B cell (primary cell): ENCODE data around the gene AEN. TPM values are rescaled to one million over a fixed set of nuclear protein-coding genes. Genes with fewer than 3 reads are reported as not detected.
A peak's percentile ranks its signal among the peaks of the same experiment; 100 is the strongest.
"Not testable (repeated sequence)": the region's sequence is repeated elsewhere in the genome, so short reads cannot be mapped to it uniquely, and the experiment has no call there.

Experiments
- ATAC-seq: fragments of 200-7000 bp; cut with Tn5 transposase; one replicate; pipeline ENCODE4 v1.10.0; 2021; ENCODE audit warnings: low read depth, mild to moderate bottlenecking, moderate number of reproducible peaks, moderate library complexity
- CTCF ChIA-PET: fragments of 350-600 bp; sonication (Branson Sonifier 250); formaldehyde crosslinking; loops from one replicate; lab custom pipeline; 2021; ENCODE audit warnings: antibody characterized with exemption, inconsistent platforms; lab: Charles Lee
- POLR2A ChIA-PET: fragments of 350-600 bp; sonication (Branson Sonifier 250); formaldehyde crosslinking; loops from one replicate; lab custom pipeline; 2021; ENCODE audit warnings: antibody characterized with exemption; lab: Charles Lee
- DNase-seq: peaks from one replicate; pipeline ENCODE4 v3.0.0; 2013
- H2AFZ ChIP-seq: 2 replicates; pipeline ENCODE4 v1.6.1; 2012; ENCODE audit warnings: mild to moderate bottlenecking, low read depth, low read length; ENCODE audit not compliant: insufficient read depth, poor library complexity, severe bottlenecking
- H3K27ac ChIP-seq, 2 donors: 1 replicate in 1 of 2; 2 replicates in 1 of 2; pipeline ENCODE4 v1.5.1; 2012 to 2013; ENCODE audit warnings: low read length in 2 of 2, mild to moderate bottlenecking in 2 of 2, moderate library complexity in 1 of 2
- H3K27me3 ChIP-seq, 4 experiments: fragments of 200-600 bp in 1 of 4; sonication (generic) in 1 of 4; replicated peaks in 1 of 4; 1 replicate in 2 of 4; 2 replicates in 2 of 4; pipeline versions ENCODE4 v1.6.1 to v1.7.0; 2013 to 2016; ENCODE audit warnings: low read length in 3 of 4, mild to moderate bottlenecking in 2 of 4, mixed read lengths in 1 of 4, moderate library complexity in 1 of 4; ENCODE audit not compliant: insufficient read depth in 4 of 4, control insufficient read depth in 3 of 4; ENCODE audit errors: control extremely low read depth in 1 of 4
- H3K36me3 ChIP-seq, 2 experiments: replicated peaks in 1 of 2; 1 replicate in 1 of 2; 2 replicates in 1 of 2; pipeline versions ENCODE4 v1.6.1 to v1.7.1; 2013; ENCODE audit warnings: low read length in 1 of 2; ENCODE audit not compliant: insufficient read depth in 2 of 2, control insufficient read depth in 1 of 2; ENCODE audit errors: control extremely low read depth in 1 of 2, extremely low read depth in 1 of 2
- H3K4me1 ChIP-seq, 2 donors: fragments of 200-600 bp in 1 of 2; sonication (generic) in 1 of 2; 1 replicate in 1 of 2; 2 replicates in 1 of 2; pipeline versions ENCODE4 v1.5.1 to v1.6.1; 2013 to 2017; ENCODE audit warnings: low read length in 2 of 2; ENCODE audit not compliant: control insufficient read depth in 2 of 2, insufficient read depth in 2 of 2
- H3K4me2 ChIP-seq: replicated peaks from 2 replicates; pipeline ENCODE3; 2012; ENCODE audit warnings: mild to moderate bottlenecking, low read depth, low read length; ENCODE audit not compliant: poor library complexity, severe bottlenecking
- H3K4me3 ChIP-seq, 5 experiments: fragments of 200-600 bp in 1 of 5; sonication (generic) in 1 of 5; 1 replicate in 3 of 5; 2 replicates in 2 of 5; pipeline versions ENCODE4 v1.5.1 to v1.7.0; 2011 to 2016; ENCODE audit warnings: low read length in 4 of 5, mild to moderate bottlenecking in 4 of 5, low read depth in 2 of 5, control low read depth in 1 of 5, moderate library complexity in 1 of 5; ENCODE audit not compliant: insufficient read depth in 1 of 5; ENCODE audit errors: control extremely low read depth in 1 of 5, extremely low read depth in 1 of 5
- H3K79me2 ChIP-seq: fragments of 200-600 bp; sonication (generic); one replicate; pipeline ENCODE4 v1.6.0; 2016; ENCODE audit warnings: low read length; ENCODE audit not compliant: control insufficient read depth, insufficient read depth
- H3K9ac ChIP-seq: fragments of 200-600 bp; sonication (generic); 2 replicates; pipeline ENCODE4 v1.6.1; 2017; ENCODE audit warnings: mild to moderate bottlenecking, low read length, moderate library complexity
- H3K9me3 ChIP-seq, 3 donors: one replicate each; pipeline versions ENCODE4 v1.6.1 to v1.7.1; 2013; ENCODE audit warnings: low read length in 2 of 3; ENCODE audit not compliant: control insufficient read depth in 2 of 3, insufficient read depth in 1 of 3; ENCODE audit errors: control extremely low read depth in 1 of 3
- H4K20me1 ChIP-seq: 2 replicates; pipeline ENCODE4 v1.6.0; 2012; ENCODE audit warnings: mild to moderate bottlenecking, low read length; ENCODE audit not compliant: insufficient read depth, control insufficient read depth, poor library complexity, severe bottlenecking
- H3K27ac Mint-ChIP-seq: one replicate; pipeline ENCODE4 v1.8.0; 2021; ENCODE audit warnings: mixed read lengths
- H3K27me3 Mint-ChIP-seq: one replicate; pipeline ENCODE4 v1.8.0; 2021; ENCODE audit warnings: mixed read lengths
- H3K4me1 Mint-ChIP-seq: one replicate; pipeline ENCODE4 v1.8.0; 2021; ENCODE audit warnings: mixed read lengths
- H3K4me3 Mint-ChIP-seq: one replicate; pipeline ENCODE4 v1.8.0; 2021; ENCODE audit warnings: mixed read lengths
- H3K9me3 Mint-ChIP-seq: one replicate; pipeline ENCODE4 v1.8.0; 2022; ENCODE audit warnings: mixed read lengths; ENCODE audit not compliant: insufficient read depth
- EZH2 ChIP-seq: IDR thresholded peaks from 2 replicates; pipeline ENCODE4 v1.6.1; 2012; ENCODE audit warnings: borderline replicate concordance, low read depth, mild to moderate bottlenecking, moderate library complexity, low read length; ENCODE audit not compliant: insufficient read depth, poor library complexity, severe bottlenecking
- WGBS: methylation state at CpG from one replicate; pipeline ENCODE4 v1.1.5; 2013; ENCODE audit warnings: missing lambda C conversion rate; ENCODE audit not compliant: insufficient coverage; 5-methylcytosine and 5-hydroxymethylcytosine counted together
- intact Hi-C: fragments of 100-400 bp; cut with micrococcal nuclease; formaldehyde crosslinking; loops from one replicate; pipeline ENCODE4 v1.10.0; 2022
- polyA plus RNA-seq: library from polyadenylated mRNA; depleted of rRNA; stranded (reverse); fragments of >200 nt; gene quantifications from 2 replicates; pipeline ENCODE4 v1.2.3, GENCODE V29; 2012
- total RNA-seq, 2 donors: library from RNA; stranded (reverse); fragments of 120-200 nt in 1 of 2; gene quantifications; 1 replicate in 1 of 2; 2 replicates in 1 of 2; pipeline versions ENCODE4 v1.2.3 to v1.2.4, GENCODE V29; 2013 to 2022

The AEN gene
- total and polyA plus RNA-seq, 2 donors (not counting 1 experiment from before 2014, with no cell fraction given) = 18.5 to 42.9 TPM

DNA sequence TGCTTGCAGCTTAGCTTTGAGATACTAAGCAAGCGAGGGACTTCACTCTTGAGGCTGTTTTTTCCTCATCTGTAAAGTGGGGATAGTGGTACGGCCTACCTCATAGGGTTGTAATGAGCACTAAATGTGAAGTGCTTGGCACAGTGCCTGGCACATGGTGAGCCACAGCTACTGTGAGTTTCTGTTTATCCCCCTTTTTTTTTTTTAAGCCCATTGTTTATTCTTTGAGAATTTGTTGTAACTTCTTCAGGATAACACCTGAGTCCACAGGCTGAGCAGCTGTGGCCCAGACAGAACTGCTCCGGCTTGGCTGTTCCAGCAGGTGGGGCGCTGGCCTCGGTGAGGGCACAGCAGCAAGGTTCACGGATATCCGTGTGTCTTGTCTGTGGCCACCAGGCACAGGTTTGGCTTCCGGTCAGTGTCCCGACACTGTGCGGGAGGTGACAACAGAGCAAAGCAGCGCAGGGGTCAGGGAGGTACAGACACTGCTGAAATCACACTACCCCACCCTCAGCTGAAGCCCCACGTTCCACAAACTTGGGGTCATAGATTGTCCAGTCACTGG lies 10.4 kb downstream of the AEN start:
- Histone ChIP-seq H3K27ac (peak overlapping the region in 1 of 2 donors; percentile 41), H3K4me2 (no peak overlapping the region), H3K79me2 (peaks cover 77% of the 10 kb centered on the region), H3K9ac (no peak overlapping the region), H3K36me3 (peaks cover 0 to 53% of the 10 kb centered on the region in 2 experiments), H2AFZ (no peak overlapping the region), H3K9me3 (no peaks in the 10 kb centered on the region), H3K4me1 (peaks cover 75 to 89% of the 10 kb centered on the region in 2 donors), H3K27me3 (no peaks in the 10 kb centered on the region), H3K4me3 (no peak overlapping the region), H4K20me1 (no peaks in the 10 kb centered on the region)
- H3K4me3 Mint-ChIP-seq = no peak overlapping the region
- H3K27ac Mint-ChIP-seq = peak overlapping the region; percentile 73
- H3K27me3 Mint-ChIP-seq = no peaks in the 10 kb centered on the region
- intact Hi-C loops = no loop called here
- DNase-seq (no peak), ATAC-seq (no peak)
- 93% methylated on average over 12 of the region's 12 CpGs for WGBS
- ChIA-PET CTCF (interaction anchor here (1.3 to 5.9 kb wide), 6 partner anchors 7 to 174 kb away, joined by 3 to 56 read pairs (median 5); no protein-coding TSS in a partner anchor), POLR2A (interaction anchor here (1.2 to 1.4 kb wide), 2 partner anchors 22 to 25 kb away, joined by 3 to 4 read pairs; no protein-coding TSS in a partner anchor)
- H3K4me1 Mint-ChIP-seq = peaks cover 84% of the 10 kb centered on the region
- no peak for TF ChIP-seq EZH2
- H3K9me3 Mint-ChIP-seq = no peaks in the 10 kb centered on the region

GRCh38 chr15:88632797-88633196 lies 11.7 kb downstream of the AEN start:
- ATAC-seq, H3K4me3 Mint-ChIP-seq, H3K27me3 Mint-ChIP-seq, H3K4me3 ChIP-seq, DNase-seq, H3K9me3 Mint-ChIP-seq, H3K27me3 ChIP-seq, H4K20me1 ChIP-seq, H3K9ac ChIP-seq, intact Hi-C loops, H3K9me3 ChIP-seq, H2AFZ ChIP-seq, H3K4me2 ChIP-seq: not testable (repeated sequence)
- ChIA-PET CTCF (interaction anchor here (1.2 to 5.9 kb wide), 7 partner anchors 8 to 172 kb away, joined by 3 to 56 read pairs (median 5); no protein-coding TSS in a partner anchor), POLR2A (interaction anchor here (1.2 to 1.4 kb wide), 3 partner anchors 8 to 24 kb away, joined by 3 to 5 read pairs (median 4); no protein-coding TSS in a partner anchor)
- 22% methylated on average over 1 of the region's 7 CpGs for WGBS
- peaks cover 84% of the 10 kb centered on the region for H3K4me1 Mint-ChIP-seq
- peaks cover 75 to 89% of the 10 kb centered on the region in 2 donors for H3K4me1 ChIP-seq
- H3K27ac ChIP-seq = peak overlapping the region; percentile 25 to 41
- peak overlapping the region; percentile 73 for H3K27ac Mint-ChIP-seq
- H3K79me2 ChIP-seq = peaks cover 77% of the 10 kb centered on the region
- peaks cover 0 to 44% of the 10 kb centered on the region in 2 experiments for H3K36me3 ChIP-seq
